HG02571 (cell line): ENCODE data around the gene KIAA1755.

ENCODE experiments used
- ATAC-seq: cut with Tn5 transposase; IDR thresholded peaks from one replicate; pipeline ENCODE4 v1.9.1; 2021; ENCODE audit warnings: mild to moderate bottlenecking, moderate library complexity; ENCODE audit not compliant: unreplicated experiment

The KIAA1755 gene

DNA sequence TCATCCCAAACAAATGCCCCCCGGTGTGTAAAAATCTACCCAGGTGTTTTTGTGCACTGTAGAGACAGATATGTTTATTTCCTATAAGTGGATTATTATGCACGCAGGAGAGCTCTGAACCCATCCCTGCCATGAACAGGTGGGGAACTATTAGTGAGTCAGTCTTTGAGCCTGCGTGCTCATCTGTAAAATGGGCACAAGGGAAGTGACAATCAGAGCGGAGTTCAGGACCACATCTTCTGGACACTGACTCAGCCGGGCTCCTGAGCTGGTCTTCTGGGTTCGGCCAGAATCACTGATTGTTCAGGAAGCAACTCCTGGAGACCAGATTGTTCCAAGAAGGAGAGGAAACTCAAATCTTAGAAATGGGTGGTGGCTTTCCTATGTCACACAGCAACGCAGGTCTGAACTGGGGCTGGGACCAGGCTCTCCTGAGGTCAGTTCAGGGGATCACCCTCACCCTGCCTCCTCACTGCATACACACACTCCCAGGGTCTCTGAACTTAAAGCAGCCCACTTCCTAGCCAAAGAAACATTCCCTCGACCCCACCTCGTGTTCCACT, 68.1 kb downstream of the KIAA1755 start:
- no peak for ATAC-seq

DNA sequence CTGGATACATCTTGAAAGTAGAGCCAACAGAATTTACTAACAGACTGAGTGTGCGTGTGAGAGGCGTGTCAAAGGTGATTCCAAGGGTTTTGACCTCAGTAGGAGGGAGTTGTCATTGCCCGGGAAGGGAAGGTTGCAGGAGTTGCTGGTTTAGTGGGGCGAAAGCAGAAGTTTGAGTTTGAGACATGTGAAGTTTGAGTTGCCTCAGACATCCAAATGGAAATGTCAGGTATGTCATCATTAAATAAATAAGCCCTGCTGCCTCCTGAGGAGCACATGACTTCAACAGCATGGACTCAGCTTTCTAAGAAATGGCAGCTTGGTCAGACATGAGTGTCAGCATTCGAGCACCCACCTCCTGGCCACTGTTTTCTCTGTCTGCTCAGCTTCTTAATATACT, 68.9 kb downstream of the KIAA1755 start:
- no peak for ATAC-seq

DNA sequence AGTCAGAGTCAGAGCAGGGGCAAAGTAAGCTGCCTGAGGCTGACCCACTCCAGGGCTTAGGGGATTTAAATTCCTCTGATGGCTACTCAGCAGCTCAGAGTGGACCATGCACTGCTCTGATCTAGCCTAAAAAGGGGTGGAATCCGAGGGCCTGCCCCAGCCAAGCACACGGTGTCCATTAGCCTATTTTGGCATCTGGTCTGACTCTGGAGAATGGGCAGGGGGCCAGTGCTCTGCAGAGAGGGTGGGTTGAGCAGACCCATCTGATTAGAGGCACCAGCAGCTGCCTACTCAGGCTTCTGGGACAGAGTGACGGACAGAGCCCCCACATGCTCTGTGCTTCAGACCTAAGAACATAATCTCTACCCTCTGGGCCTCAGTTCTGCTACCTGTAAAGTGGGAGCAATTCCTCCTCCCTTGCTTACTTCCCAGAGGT, 69.6 kb downstream of the KIAA1755 start:
- no peak for ATAC-seq

DNA sequence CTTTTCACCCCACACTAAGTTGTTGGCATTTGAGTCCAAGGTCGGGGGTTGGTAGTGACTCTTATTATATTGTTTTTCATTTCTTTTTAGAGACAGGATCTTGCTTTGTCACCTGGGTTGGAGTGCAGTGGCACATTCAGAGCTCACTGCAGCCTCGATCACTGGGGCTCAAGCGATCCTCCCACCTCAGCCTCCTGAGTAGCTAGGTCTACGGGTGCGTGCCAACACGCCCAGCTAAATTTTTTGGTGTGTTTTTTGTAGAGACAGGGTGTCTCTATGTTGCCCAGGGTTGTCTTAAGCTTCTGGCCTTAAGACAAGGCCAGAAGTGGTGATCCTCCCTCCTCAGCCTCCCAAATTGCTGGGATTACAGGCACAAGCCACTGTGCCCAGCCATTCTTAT, 70.4 kb downstream of the KIAA1755 start:
- no peak for ATAC-seq

GRCh38 chr20:38187517-38187916, 73.0 kb downstream of the KIAA1755 start:
- ATAC-seq = no peak

DNA sequence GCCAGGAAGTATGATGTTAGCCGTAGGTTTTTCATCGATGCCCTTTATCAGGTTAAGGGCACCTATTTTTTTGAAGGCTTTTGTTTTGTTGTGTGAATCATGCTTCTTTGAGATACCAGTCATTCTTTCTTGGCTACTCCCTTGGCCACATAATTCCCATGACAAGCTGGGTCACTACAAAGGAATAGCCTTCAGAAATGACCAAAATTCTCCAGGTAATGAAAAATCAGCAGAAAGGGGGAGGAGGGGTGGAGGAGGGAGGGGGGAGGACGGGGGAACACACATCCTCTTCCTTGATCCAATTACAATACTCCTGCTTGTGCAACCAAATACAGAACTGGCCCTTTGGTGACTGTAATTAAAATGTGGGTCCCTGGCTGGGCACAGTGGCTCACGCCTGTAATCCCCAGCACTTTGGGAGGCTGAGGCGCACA, 73.7 kb downstream of the KIAA1755 start:
- no peak for ATAC-seq

DNA sequence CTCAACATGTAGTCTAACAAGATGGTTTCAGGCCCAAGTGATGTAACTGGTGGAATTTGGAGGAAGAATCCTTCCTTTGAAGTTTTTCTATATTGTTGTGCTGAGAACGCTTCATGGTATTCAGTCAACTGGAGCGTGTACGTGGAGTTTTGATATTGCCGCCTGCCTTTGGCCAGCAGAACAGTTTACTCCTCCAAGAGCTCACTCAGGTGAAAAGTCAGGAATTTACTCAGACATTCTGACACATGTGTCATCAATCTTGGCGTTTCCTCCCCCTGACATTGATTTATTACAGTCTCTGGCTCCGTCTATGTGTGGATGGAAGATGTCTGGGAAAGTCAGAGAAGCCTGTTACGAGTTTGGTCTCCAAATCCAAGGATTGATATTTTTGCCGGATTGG, 76.4 kb downstream of the KIAA1755 start:
- no peak for ATAC-seq

- no peak for ATAC-seq
These were observed 78.6 kb downstream of the KIAA1755 start for GRCh38 chr20:38181971-38182370.

DNA sequence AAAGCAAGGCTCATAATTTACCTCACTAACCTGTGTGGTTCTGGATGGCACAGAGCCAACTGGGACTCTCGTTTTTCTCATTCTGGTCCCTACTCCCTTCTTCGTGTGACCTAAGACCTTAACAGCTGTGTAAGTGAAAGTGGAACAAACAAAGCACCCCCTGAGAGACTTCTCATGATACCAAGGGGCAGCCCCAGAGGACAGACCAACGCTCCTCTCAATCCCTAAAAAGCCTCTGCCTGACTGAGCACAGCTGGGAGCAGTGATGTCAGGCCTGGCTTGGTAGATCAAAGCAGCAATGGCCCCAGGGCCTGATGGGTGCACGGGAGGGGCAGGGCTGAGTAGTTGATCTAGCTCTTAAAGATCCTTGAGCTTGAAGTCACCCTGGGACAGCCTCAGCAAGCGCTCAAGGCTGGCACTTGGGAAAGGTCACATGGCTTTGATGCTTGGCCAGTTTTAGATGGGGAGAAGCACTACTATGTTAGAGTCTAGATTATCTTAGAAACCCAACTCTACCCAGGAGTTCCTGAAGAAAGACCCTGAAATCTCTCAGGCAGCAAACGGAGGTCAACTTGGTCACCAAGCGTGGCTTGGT, 79.2 kb downstream of the KIAA1755 start:
- peak; percentile 66 for ATAC-seq

DNA sequence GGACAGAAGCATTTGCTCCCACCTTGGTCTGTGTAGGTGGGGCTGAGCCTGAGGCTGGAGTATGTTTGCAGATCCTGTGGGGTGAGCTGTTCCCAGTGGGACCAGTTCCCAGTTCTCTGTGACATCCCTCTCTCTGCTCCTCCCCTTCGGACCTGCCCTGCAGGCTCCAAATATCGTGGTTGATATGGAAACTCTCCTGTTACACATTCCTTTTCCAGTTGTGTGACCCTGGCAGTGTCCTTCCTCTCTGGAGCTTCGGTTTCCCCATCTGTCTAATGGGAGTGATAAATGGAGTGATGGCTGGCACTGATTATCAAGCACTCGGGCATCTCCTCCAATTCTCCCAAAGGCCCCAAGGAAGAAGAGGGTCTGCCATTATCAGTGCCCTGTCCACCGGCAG, 79.8 kb downstream of the KIAA1755 start:
- no peak for ATAC-seq

DNA sequence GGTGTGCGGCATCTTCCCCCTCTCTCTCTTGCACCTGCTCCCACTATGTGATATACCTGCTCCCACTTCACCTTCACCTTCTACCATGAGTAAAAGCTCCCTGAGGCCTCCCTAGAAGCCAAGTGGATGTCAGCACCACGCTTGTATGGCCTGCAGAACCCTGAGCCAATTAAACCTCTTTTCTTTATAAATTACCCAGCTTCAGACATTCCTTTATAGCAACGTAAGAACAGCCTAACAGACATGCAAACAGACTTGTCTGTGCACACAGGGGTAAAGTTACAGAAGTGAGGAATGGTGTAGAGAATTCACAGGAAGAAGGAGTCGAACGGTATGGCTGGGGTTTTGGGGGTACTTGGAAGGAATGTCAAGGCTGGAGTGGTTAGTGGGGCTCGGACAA, 80.7 kb downstream of the KIAA1755 start:
- no peak for ATAC-seq

- no peak for ATAC-seq
These were observed 82.0 kb downstream of the KIAA1755 start for GRCh38 chr20:38178581-38178980.

DNA sequence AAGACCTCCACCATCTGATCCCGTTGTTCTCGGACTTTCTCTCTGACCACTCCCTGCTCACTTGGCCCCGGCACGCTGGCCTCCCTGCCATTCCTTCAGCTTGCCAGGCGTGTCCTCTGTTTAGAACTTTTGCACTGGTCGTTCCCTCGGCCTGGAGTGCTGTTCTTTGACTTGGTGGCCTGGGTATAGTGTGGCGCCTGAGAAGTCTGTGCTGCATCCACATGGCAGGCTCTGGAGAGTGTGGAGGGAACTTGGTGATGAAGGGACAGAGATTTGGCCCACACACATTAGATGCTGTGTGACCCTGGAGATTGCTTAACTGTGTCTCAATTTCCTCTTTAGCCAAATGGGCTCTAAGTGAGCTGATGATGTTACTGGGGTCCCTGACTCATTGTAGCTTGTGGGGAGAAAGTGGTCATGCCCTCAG, 82.5 kb downstream of the KIAA1755 start:
- ATAC-seq = no peak

- no peak for ATAC-seq
These were observed 83.3 kb downstream of the KIAA1755 start for GRCh38 chr20:38177201-38177600.

GRCh38 chr20:38175304-38176180, 85.0 kb downstream of the KIAA1755 start:
- no peak for ATAC-seq

GRCh38 chr20:38173237-38174156, 87.0 kb downstream of the KIAA1755 start:
- ATAC-seq = no peak

DNA sequence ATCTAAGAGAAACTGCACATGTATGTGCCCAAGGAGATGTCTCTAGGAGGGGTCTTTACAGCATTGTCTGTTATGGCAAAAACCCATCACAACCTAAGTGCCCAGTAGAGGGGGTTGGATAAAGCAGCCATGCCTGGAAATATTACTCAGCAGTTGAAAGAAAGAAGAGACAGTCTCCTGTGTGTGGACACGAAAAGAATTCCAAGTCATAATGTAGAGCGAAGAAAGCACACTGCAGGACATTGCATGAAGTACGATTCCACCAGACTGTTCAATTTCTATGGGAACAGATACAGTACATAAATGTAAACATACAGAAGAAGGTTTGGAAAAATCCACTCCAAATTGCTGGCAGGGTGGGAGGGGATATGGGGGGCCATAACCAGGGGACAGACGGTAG, 88.1 kb downstream of the KIAA1755 start:
- ATAC-seq = no peak

- no peak for ATAC-seq
These were observed 88.9 kb downstream of the KIAA1755 start for GRCh38 chr20:38171675-38172043.

DNA sequence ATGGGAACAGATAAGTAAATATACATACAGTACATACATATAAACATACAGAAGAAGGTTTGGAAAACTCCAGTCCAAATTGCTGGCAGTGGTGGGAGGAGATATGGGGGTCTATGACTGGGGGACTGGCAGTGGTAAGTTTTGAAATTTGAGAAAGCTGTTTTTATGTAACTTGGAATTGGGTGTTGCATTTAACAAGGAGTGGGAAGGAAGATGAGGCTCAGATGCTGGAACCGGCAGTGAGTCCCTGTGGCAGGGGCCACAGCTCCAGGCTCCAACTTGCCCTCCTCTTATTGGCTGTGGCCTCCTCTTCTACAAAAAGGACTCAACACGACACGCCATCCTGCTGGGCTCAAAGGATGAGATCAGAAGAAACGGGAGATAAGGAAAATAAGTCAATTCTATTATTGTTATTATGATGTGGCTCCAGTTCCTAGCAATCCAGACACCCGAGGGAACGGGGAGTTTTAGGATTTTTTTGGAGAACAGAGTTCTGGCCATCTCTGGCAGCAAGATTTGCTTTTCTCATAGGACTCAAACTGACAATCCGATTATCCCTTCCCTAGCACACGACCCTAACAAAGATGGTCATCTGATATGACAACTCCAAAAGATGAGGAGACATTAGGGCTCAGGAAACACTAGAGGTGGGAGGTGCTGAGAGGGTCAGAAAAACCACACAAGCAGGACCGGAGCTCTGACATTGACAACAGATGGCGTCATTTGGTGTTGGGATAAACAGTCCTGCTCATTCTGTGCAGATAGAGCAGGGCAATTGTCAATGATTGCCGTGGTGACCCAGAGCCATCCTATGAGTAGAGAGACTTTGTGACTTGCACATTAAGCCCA, 89.5 kb downstream of the KIAA1755 start:
- no peak for ATAC-seq

- ATAC-seq = no peak
These were observed 90.2 kb downstream of the KIAA1755 start for GRCh38 chr20:38170219-38170825.
